A549 (cell line): Measurements from ENCODE around the gene ZNF335. TPM values are rescaled to one million over a fixed set of nuclear protein-coding genes. Genes with fewer than 3 reads are reported as not detected.
A peak's percentile ranks its signal among the peaks of the same experiment; 100 is the strongest.

ENCODE experiments used
- ATAC-seq, 2 experiments: fragments of 200-7000 bp in 1 of 2; fragments of >200 bp in 1 of 2; cut with Nextera tagmentation in 1 of 2; cut with Tn5 transposase in 1 of 2; 3 replicates each; pipeline versions ENCODE4 v1.8.0 to v1.9.1; 2018 to 2020; ENCODE audit warnings: mild to moderate bottlenecking in 1 of 2, moderate library complexity in 1 of 2
- CTCF ChIA-PET: fragments of 300-600 bp; sonication (Branson Sonifier 250); formaldehyde crosslinking; extraction: SDS; loops from one replicate; lab custom pipeline; 2021; ENCODE audit warnings: antibody characterized with exemption, inconsistent platforms; lab: Yijun Ruan, JAX
- POLR2A ChIA-PET: fragments of 350-600 bp; formaldehyde crosslinking; extraction: SDS; loops from one replicate; lab custom pipeline; 2021; ENCODE audit warnings: antibody characterized with exemption, inconsistent platforms; lab: Yijun Ruan, JAX
- DNase-seq, 2 experiments: peaks; one replicate each; pipeline versions ENCODE4 v3.0.0 to v3.0.0-alpha.2; 2011 to 2016; ENCODE audit warnings: low read depth in 1 of 2, low spot score in 1 of 2
- FAIRE-seq: peaks from 2 replicates; lab custom pipeline; 2011; peaks lifted over from hg19 to GRCh38; lab: Jason Lieb, UNC
- H3K27ac ChIP-seq, 2 experiments: fragments of >200 bp; sonication (Bioruptor Twin); formaldehyde crosslinking; 3 replicates each; pipeline ENCODE4 v1.5.1; 2016 to 2017
- H3K4me1 ChIP-seq: fragments of >200 bp; sonication (Bioruptor Twin); formaldehyde crosslinking; 3 replicates; pipeline ENCODE4 v1.6.1; 2016
- H3K4me2 ChIP-seq: fragments of >200 bp; sonication (Bioruptor Twin); formaldehyde crosslinking; 3 replicates; pipeline ENCODE4 v1.6.1; 2016
- H3K4me3 ChIP-seq: fragments of >200 bp; sonication (Bioruptor Twin); formaldehyde crosslinking; 3 replicates; pipeline ENCODE4 v1.5.1; 2016
- H3K9me3 ChIP-seq: fragments of >200 bp; sonication (Bioruptor Twin); formaldehyde crosslinking; 3 replicates; pipeline ENCODE4 v1.6.1; 2016
- EHF ChIP-seq: fragments of 250-450 bp; sonication (Bioruptor Pico); IDR thresholded peaks from 2 replicates; pipeline ENCODE4 v1.5.0; 2020; ENCODE audit warnings: mild to moderate bottlenecking
- FOXS1 ChIP-seq: fragments of 250-450 bp; sonication (Bioruptor Pico); IDR thresholded peaks from 2 replicates; pipeline ENCODE4 v1.5.0; 2020; ENCODE audit warnings: mild to moderate bottlenecking, moderate library complexity
- GATA3 ChIP-seq: IDR thresholded peaks from 2 replicates; pipeline ENCODE4 v1.6.1; 2012; ENCODE audit warnings: borderline replicate concordance
- HDAC2 ChIP-seq: fragments of 200-600 bp; sonication (generic); IDR thresholded peaks from 2 replicates; pipeline ENCODE4 v1.6.1; 2016
- KDM1A ChIP-seq: fragments of 200-600 bp; sonication (generic); IDR thresholded peaks from 2 replicates; pipeline ENCODE4 v1.6.1; 2016; ENCODE audit warnings: low read depth, mild to moderate bottlenecking
- MAFK ChIP-seq: fragments of 450-650 bp; IDR thresholded peaks from 2 replicates; pipeline ENCODE4 v1.6.1; 2014; ENCODE audit not compliant: partially characterized antibody
- MAX ChIP-seq: IDR thresholded peaks from 2 replicates; pipeline ENCODE4 v1.6.1; 2012
- PBX3 ChIP-seq: IDR thresholded peaks from 2 replicates; pipeline ENCODE4 v1.6.1; 2012
- PHF8 ChIP-seq: fragments of 200-600 bp; sonication (generic); IDR thresholded peaks from 2 replicates; pipeline ENCODE4 v1.6.1; 2016; ENCODE audit warnings: low read depth, mild to moderate bottlenecking, antibody characterized with exemption, moderate library complexity, borderline replicate concordance
- POLR2A ChIP-seq: IDR thresholded peaks from 2 replicates; pipeline ENCODE4 v1.6.1; 2012; ENCODE audit warnings: mild to moderate bottlenecking, low read length
- RAD21 ChIP-seq, 2 experiments: fragments of >200 bp in 1 of 2; sonication (Bioruptor Twin) in 1 of 2; formaldehyde crosslinking in 1 of 2; IDR thresholded peaks in 1 of 2; conservative IDR thresholded peaks in 1 of 2; 2 replicates in 1 of 2; 3 replicates in 1 of 2; pipeline ENCODE4 v1.6.1; 2012 to 2018; ENCODE audit warnings: inconsistent platforms in 1 of 2
- RNF2 ChIP-seq: fragments of 200-600 bp; sonication (generic); IDR thresholded peaks from 2 replicates; pipeline ENCODE4 v1.6.1; 2016; ENCODE audit warnings: low read depth, mild to moderate bottlenecking, antibody characterized with exemption, moderate library complexity, borderline replicate concordance
- WGBS: methylation state at CpG from one replicate; pipeline ENCODE4 v1.1.6; 2017; ENCODE audit errors: missing lambda C conversion rate; 5-methylcytosine and 5-hydroxymethylcytosine counted together
- polyA plus RNA-seq, 4 experiments: library from polyadenylated mRNA; depleted of rRNA in 3 of 4; stranded (reverse); fragments of >200 nt; fragmentation: RNase III in 1 of 4; extraction: RNeasy Plus Mini Kit Qiagen cat#74134 plus additional on column Dnase treatment in 1 of 4; gene quantifications; 2 replicates in 3 of 4; 3 replicates in 1 of 4; pipeline ENCODE4 v1.2.3, GENCODE V29; 2011 to 2017
- TF ChIP-seq, protein P1 (sequence below): fragments of >200 bp; sonication (Bioruptor Twin); formaldehyde crosslinking; IDR thresholded peaks from 2 replicates; pipeline ENCODE4 v1.6.1; 2016
- TF ChIP-seq, protein P2 (sequence below): fragments of 250-450 bp; sonication (Bioruptor Pico); IDR thresholded peaks from 2 replicates; pipeline ENCODE4 v1.5.0; 2021; ENCODE audit warnings: mild to moderate bottlenecking, moderate library complexity, borderline replicate concordance
- TF ChIP-seq, protein P3 (sequence below): fragments of 250-450 bp; sonication (Bioruptor Pico); IDR thresholded peaks from 2 replicates; pipeline ENCODE4 v1.5.0; 2020; ENCODE audit warnings: low read depth, mild to moderate bottlenecking, moderate library complexity
- TF ChIP-seq, protein P4 (sequence below): fragments of 450-650 bp; IDR thresholded peaks from 2 replicates; pipeline ENCODE4 v1.6.1; 2014; ENCODE audit warnings: antibody characterized with exemption

The ZNF335 gene
- polyA plus RNA-seq, 2 of the 4 experiments (the other 2 are of a cell fraction), result 7.3 to 9.3 TPM

DNA sequence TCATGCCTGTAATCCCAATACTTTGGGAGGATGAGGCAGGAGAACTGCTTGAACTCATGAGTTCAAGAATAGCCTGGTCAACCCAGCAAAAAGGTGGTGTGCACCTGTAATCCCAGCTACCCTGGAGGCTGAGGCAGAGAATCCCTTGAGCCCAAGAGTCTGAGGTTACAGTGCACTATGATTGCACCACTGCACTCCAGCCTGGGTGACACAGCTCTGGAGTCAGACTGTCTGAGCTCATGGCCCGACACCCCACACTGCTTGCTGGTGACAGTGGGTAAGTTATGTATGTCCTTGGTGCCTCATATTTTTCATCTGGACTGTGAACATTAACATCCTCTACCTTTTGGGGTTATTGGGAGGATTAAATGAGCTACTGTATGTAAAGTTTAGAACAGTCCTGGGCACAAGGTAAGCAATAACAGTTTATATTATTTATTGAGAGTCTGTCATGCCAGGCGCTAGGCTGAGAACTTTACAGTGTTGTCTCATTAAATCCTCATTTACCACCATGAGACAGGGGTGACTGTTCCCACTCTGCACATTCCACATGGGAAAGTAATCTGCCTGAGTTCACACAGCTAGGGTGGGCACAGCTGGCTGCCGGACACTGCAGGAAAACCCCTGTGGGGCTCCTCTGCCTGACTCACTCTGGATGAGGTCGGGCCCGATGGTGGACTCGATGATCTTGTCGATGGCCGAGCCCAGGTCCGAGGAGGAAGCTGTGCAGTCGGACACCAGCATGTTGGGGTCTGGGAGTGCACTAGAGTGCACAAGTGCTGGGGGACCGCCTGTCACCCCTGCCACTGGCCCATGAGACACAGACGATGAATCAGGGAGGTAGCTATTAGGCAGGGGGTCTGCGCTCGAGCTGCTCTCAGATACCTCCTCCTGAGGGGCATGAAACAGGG, 2.9 kb downstream of the ZNF335 start:
- no peak for ATAC-seq

GRCh38 chr20:45968081-45968671, 3.8 kb downstream of the ZNF335 start:
- ChIA-PET CTCF (interaction anchor here (0.9 to 16.6 kb wide), 13 partner anchors 9 to 381 kb away, joined by 3 to 358 read pairs (median 6); partner anchors contain the start of gene PCIF1), POLR2A (interaction anchor here (1.0 to 4.8 kb wide), 2 partner anchors 34 to 120 kb away, joined by 3 to 29 read pairs; partner anchors contain the start of gene PCIF1)
- Histone ChIP-seq H3K9me3 (no peaks in the 10 kb centered on the region), H3K27ac (no peak overlapping the region), H3K4me1 (peaks cover 17% of the 10 kb centered on the region), H3K4me2 (no peak overlapping the region), H3K4me3 (no peak overlapping the region)
- ATAC-seq (no peak), FAIRE-seq (no peak), DNase-seq (no peak)
- 86% methylated on average over 9 of the region's 10 CpGs for WGBS
- no peak for TF ChIP-seq HDAC2
- no peak for TF ChIP-seq EHF (CRISPR knock-in tag)
- no peak for TF ChIP-seq PBX3
- peak; percentile 93 for TF ChIP-seq MAFK
- TF ChIP-seq FOXS1 (CRISPR knock-in tag), result no peak
- no peak for TF ChIP-seq RNF2

More for the DNA sequence above, 2.9 kb downstream of the ZNF335 start:
- Histone ChIP-seq H3K4me3 (no peak overlapping the region), H3K4me1 (peaks cover 17% of the 10 kb centered on the region), H3K9me3 (no peaks in the 10 kb centered on the region), H3K27ac (peak overlapping the region in 1 of 2 experiments; percentile 30; a peak in 1 of 6 replicates), H3K4me2 (peak overlapping the region; percentile 94; the same call in 2 of the 3 replicates)
- CTCF ChIA-PET, result interaction anchor here (0.5 to 16.6 kb wide), 37 partner anchors 8 to 380 kb away, joined by 3 to 358 read pairs (median 5); partner anchors contain the start of genes MMP9, PCIF1 and ZSWIM1
- WGBS, result 65% methylated on average over 14 of the region's 14 CpGs
- TF ChIP-seq GATA3 (no peak), PHF8 (no peak), EHF (CRISPR knock-in tag) (no peak), KDM1A (no peak), RNF2 (no peak), MAX (no peak), RAD21 (conservative IDR thresholded peaks at IDR 0.05 in 1 of 2, IDR thresholded peaks at IDR 0.05 in 1 of 2) (no peak), POLR2A (no peak)
- TF ChIP-seq, protein P1, sequence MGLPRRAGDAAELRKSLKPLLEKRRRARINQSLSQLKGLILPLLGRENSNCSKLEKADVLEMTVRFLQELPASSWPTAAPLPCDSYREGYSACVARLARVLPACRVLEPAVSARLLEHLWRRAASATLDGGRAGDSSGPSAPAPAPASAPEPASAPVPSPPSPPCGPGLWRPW, result no peak
- TF ChIP-seq, protein P2, sequence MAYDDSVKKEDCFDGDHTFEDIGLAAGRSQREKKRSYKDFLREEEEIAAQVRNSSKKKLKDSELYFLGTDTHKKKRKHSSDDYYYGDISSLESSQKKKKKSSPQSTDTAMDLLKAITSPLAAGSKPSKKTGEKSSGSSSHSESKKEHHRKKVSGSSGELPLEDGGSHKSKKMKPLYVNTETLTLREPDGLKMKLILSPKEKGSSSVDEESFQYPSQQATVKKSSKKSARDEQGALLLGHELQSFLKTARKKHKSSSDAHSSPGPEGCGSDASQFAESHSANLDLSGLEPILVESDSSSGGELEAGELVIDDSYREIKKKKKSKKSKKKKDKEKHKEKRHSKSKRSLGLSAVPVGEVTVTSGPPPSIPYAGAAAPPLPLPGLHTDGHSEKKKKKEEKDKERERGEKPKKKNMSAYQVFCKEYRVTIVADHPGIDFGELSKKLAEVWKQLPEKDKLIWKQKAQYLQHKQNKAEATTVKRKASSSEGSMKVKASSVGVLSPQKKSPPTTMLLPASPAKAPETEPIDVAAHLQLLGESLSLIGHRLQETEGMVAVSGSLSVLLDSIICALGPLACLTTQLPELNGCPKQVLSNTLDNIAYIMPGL (CRISPR knock-in tag), result no peak
- TF ChIP-seq, protein P3, sequence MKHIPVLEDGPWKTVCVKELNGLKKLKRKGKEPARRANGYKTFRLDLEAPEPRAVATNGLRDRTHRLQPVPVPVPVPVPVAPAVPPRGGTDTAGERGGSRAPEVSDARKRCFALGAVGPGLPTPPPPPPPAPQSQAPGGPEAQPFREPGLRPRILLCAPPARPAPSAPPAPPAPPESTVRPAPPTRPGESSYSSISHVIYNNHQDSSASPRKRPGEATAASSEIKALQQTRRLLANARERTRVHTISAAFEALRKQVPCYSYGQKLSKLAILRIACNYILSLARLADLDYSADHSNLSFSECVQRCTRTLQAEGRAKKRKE (CRISPR knock-in tag), result no peak
- TF ChIP-seq, protein P4, sequence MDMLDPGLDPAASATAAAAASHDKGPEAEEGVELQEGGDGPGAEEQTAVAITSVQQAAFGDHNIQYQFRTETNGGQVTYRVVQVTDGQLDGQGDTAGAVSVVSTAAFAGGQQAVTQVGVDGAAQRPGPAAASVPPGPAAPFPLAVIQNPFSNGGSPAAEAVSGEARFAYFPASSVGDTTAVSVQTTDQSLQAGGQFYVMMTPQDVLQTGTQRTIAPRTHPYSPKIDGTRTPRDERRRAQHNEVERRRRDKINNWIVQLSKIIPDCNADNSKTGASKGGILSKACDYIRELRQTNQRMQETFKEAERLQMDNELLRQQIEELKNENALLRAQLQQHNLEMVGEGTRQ, result no peak
- no peak for FAIRE-seq
- POLR2A ChIA-PET, result interaction anchor here (1.0 to 4.8 kb wide), 3 partner anchors 35 to 120 kb away, joined by 3 to 29 read pairs (median 3); partner anchors contain the start of gene PCIF1
- no peak for DNase-seq
